OCI-M1 (cell line): ENCODE measurements around the gene SF3A2.

Experiments used
- DNase-seq: peaks from one replicate; lab custom pipeline; 2025; lab: John Stamatoyannopoulos, UW

SF3A2 gene

DNA sequence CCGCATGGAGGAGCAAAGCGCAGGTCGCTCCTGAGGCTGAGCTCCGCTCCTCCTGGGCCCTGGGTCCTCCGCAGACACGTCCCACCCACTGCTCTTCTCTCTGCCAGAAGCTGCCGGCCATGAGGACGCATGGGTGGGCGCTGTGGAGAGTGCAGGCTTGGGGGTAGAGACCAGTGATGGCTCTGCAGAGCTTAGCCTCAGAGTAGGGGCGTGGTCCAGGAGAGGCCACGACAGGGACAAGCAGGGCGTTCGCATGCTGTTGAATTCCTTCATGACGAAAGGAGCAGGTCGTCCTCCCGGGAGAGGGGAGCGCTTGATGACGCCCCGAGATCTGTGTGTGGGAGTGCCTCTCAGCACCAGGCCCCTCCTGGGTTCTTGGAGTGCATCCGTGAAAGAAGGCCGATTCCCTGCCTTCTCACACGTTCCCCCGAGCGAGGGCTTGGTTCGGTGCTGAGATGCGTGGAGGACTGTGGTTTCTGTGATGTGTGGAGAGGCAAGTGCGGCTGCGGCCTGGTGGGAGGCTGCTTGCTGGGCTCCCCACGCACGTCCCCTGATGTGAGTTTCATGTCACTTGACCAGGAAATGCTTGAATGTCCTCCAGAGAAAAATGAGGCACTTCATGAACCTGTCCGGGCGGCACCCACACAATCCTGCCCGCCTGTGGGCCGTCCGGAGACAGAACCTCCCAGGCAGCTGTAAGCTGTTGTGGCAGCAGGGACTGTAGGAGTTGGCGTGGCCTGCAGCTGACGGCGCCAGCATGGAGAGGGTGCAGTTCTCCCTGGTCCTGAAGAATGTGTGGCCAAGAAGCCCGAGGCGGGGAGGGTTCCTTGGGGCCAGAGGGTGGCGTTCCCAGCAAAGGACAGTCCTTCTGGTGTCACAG, 4.5 kb downstream of the SF3A2 start:
- no peak for DNase-seq

DNA sequence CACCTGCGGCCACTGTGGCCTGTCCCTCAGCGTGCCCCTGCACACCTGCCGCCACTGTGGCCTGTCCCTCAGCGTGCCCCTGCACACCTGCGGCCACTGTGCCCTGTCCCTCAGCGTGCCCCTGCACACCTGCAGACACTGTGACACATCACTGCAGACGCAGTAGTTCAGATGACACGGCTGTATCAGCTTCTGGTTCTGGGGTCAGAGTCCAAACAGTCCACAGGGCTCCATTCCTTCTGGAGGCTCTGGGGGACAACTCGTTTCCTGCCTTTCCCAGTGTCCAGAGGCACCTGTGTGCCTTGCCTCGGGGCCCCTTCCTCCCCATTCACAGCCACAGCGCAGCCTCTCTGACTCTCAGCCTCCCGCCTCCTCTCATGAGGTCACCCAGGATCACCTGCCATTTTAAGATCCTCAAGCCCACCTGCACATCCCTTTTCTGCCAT, 5.5 kb downstream of the SF3A2 start:
- DNase-seq, result no peak

DNA sequence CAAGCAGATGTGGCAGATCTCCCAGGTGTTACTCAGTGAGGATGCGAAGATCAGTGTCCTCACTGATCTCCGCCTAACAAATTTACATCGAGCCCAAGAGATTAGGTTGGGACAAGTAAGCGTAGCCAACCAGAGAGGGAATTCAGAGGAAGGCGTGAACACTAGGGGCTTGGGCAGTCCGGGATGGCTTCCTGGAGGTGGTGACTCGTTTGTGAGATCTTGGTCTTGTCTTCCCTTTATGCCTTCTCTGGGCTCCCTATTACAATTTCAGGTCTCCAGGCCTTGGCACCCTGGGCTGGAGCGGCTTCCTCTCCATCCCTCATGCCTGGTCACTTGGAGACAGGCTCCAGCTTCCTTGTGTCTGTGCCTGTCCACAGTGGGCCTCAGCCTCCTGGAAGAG, 6.2 kb downstream of the SF3A2 start:
- DNase-seq, result no peak

DNA sequence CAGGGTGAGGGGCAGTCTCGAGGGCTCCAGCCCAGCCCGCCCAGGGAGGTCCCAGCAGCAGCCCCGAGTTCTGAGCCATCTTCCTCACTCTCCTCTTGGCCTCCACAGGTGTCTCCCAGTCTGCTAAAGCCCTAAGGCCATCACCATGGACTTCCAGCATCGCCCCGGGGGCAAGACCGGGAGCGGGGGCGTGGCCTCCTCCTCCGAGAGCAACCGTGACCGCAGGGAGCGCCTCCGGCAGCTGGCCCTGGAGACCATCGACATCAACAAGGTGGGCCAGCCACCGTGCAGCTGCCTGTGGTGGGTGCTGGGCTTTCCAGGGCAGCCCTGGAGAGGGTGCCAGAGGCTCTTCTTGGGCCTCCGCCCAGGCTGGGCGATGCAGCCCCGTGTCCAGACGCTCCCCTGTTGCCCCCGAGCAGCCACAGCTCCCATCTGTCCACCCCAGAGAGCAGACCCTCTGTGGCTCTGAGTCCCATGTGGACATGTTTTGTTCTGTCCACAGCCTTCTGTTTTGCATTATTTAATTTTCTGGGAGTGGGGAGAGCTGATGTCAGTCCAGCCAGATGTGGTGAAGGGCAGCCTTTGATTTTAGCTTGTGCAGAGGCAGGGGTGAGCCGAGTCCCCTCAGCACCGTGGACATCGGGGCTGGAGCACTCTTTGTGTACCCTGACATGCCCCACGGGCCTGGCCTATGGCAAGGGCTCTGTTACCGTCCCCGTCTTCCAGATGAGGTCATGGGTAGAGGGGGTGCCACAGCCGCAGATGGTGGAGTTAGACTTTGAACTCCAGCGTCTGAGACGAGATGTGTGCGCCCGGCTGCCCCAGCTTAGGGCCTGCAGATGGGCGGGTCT, 6.9 kb downstream of the SF3A2 start:
- DNase-seq, result no peak

DNA sequence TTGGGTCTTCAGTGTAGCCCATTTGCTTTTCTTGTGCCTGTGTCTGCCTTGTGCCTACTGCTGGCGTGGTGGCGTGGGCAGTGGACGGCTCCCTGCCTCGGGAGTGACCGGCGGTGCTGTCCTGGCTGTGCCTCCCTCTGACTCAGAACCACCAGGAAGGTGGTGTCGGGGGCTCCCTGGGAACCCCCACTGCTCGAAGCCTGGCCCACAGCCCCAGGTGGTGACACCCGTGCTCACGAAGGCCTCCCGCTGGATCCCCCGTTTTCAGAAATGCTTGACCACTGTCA, 7.4 kb downstream of the SF3A2 start:
- no peak for DNase-seq

DNA sequence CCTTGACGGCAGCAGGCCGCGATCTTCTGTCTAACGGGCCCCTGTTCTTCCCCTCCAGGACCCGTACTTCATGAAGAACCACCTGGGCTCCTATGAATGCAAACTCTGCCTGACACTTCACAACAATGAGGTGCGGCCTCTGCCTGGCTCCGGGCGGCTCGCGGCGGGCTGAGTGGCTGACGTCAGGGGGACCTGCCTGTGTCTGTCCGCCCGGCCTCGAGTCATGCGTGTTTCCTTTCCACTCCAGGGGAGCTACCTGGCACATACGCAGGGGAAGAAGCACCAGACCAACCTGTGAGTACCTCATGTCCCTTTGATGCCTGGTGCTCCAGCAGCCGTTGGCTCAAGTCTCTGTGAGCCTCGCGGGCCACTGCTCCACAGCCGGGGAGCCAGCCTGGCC, 7.9 kb downstream of the SF3A2 start:
- no peak for DNase-seq

DNA sequence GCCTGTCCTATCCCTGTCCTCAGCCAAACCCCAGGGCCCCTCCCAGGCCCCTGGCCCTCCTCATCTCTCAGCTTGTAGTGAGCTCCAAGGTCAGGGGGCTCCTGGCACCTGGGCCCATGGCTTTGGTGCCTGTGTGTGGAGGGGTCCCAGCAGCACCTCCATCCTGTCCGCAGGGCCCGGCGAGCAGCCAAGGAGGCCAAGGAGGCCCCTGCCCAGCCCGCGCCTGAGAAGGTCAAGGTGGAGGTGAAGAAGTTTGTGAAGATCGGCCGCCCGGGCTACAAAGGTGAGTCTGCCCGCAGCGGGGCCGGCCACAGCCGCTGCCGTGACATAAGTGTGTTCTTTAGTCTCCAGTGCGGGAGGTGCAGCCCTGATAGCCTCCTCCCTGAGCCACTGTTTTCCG, 8.6 kb downstream of the SF3A2 start:
- no peak for DNase-seq

DNA sequence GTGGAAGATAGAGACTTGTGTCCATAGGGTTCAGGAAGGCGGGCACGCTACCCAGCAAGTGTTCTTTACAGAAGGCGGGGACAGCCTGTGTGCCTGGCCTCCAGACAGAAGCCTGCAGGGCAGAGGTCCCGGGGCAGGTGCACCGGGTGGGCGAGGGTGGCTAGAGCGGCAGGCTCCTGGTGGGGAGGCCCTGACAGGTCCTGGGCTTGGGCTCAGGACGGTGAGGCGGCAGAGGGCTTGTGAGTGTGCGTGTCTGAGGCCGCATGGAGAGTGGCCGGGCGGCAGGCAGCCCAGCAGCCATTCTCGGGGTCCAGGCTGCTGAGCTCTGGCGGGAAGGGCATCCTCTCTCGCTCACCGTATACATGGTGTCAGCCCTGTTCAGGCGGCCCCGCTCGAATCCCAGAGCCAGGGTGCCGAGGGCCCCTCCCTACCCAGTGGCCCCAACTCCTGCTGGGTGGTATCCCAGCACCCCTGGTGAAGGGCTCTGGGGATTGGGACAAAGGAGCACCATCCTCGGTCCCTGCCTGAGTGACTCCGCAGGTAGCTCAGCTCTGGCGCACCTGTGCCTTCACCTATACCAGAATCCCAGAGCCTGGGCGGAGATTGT, 9.5 kb downstream of the SF3A2 start:
- DNase-seq, result no peak

DNA sequence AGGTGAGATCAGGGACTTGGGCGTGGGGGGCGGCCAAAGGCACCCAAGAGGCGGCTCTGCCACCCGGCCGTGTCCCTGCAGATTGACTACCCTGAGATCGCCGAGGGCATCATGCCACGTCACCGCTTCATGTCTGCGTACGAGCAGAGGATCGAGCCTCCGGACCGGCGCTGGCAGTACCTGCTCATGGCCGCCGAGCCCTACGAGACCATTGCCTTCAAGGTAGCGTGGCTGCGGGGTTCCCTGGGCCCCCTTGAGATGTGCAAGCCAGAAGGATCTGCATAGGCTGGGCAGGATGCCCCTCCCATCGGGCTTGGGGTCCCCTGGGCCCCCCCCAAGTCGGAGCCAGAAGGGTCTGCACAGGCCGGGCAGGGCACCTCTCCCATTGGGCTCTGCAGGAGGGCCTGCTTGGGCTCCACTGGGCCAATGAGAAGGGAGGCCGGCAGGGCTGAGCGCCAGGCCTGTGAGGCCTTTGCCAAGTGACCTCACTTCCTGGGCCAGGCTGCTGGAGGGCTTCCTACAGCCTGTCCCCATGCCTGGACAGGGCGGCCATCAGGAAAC, 10.3 kb downstream of the SF3A2 start:
- DNase-seq, result no peak

DNA sequence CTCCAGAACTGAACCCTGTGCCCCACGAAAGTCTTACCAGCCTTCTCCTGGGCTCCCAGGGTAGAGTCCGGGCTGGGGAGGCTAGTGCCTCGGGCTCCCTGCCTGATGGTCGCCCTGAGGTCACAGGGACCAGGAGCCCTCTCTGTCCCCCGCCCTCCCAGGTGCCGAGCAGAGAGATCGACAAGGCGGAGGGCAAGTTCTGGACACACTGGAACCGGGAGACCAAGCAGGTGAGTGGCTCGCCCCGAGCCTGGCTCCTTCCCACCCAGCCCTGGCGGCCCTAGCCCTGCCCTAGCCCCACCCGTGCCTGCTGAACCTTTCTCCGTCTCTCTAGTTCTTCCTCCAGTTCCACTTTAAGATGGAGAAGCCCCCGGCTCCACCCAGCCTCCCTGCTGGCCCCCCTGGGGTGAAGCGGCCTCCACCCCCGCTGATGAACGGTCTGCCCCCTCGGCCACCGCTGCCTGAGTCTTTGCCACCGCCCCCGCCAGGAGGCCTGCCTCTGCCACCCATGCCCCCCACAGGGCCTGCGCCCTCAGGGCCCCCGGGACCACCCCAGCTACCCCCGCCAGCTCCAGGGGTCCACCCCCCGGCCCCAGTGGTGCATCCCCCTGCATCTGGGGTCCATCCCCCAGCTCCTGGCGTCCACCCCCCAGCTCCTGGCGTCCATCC, 10.9 kb downstream of the SF3A2 start:
- no peak for DNase-seq

DNA sequence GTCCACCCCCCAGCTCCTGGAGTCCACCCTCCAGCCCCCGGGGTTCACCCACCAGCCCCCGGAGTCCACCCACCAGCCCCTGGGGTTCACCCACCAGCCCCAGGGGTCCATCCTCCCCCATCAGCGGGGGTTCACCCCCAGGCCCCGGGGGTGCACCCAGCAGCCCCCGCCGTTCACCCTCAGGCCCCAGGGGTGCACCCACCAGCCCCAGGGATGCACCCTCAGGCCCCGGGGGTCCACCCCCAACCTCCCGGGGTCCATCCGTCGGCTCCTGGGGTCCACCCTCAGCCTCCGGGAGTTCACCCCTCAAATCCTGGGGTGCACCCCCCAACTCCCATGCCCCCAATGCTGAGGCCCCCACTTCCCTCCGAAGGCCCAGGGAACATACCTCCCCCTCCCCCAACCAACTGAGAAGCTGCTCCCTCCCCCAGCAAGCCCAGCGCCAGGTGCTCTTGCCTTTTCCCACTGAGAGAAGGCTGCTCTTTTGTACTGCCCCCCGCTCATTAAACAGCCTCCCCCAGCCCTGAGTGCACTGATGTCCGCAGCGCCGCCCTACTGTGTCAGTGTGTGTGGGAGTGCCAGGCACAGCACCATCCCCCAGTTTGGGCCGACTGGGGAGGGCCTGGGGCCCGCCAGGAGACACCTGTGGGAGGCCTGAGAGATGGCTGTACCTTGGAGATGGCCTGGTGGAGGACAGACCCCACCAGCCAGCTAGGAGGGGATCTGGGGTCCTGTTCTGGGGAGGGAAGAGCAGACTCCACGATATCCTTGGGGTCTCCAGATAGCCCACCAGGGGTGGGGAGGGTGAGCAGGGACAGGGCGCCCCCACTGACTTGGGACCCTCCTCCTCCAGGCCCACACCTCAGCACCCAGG, 11.7 kb downstream of the SF3A2 start:
- no peak for DNase-seq

DNA sequence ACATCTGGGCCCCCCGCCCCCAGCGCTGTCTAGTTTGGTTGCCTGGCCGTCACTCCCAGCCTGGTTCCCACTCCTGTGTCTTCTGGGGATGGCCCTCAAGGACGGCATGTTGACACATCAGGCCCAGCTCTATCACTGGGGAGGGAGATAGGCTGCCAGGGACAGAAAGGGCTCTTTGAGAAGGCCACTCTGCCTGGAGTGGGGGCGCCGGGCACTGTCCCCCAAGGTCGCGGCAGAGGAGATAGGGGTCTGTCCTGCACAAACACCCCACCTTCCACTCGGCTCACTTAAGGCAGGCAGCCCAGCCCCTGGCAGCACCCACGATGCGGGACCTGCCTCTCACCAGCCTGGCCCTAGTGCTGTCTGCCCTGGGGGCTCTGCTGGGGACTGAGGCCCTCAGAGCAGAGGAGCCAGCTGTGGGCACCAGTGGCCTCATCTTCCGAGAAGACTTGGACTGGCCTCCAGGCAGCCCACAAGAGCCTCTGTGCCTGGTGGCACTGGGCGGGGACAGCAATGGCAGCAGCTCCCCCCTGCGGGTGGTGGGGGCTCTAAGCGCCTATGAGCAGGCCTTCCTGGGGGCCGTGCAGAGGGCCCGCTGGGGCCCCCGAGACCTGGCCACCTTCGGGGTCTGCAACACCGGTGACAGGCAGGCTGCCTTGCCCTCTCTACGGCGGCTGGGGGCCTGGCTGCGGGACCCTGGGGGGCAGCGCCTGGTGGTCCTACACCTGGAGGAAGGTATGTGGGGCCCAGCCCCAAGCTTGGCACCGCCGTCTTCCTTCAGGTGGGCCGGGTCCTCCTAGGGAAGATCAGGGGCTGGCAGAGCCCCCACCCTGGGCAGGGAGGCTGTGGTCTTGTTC, 12.6 kb downstream of the SF3A2 start, which contains the start of gene AMH:
Gene AMH, plus strand, starts transcription at position 314 of the 857 bp plus-strand sequence. Its CDS starts 10 bp downstream, at position 324.
- DNase-seq, result no peak

DNA sequence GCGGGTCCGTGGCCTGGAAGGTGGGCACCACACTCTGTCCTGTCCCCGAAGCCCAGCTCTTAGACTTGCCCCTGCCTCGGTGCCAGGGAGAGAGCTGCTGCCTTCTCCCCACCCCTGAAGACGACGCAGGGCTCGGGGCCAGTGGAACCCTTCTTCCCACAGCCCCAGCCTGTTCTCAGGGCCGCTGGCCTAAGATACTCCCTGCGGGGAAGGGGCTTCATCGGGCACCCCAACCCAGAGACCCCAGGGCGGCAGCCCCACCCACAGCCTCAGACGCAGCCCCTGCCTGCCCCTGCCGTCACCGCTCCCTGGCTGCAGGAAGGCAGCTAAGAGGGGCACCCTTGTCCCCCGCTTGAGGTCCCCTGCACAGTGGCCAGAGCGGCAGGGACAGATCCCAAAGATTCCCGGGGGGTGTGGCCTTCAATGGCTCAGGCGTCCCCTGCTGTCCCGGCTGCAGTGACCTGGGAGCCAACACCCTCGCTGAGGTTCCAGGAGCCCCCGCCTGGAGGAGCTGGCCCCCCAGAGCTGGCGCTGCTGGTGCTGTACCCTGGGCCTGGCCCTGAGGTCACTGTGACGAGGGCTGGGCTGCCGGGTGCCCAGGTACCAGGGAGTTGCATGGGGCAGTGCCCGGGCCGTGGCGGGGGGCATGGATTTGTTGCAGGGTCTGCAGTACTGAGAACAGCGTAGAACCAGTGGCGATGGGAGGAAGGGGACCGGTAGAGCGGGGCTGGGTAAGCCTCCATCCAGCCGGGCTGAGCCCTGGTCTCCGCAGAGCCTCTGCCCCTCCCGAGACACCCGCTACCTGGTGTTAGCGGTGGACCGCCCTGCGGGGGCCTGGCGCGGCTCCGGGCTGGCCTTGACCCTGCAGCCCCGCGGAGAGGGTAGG, 13.5 kb downstream of the SF3A2 start:
- no peak for DNase-seq

DNA sequence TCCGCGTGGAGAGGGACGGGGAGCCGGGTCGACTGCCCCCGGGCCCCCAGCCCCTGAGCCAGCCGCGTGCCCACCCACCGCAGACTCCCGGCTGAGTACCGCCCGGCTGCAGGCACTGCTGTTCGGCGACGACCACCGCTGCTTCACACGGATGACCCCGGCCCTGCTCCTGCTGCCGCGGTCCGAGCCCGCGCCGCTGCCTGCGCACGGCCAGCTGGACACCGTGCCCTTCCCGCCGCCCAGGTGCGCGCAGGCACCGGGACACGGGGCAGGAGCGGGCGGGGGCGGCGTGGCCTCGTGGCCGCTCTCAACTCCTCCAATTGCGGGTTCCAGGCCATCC, 14.1 kb downstream of the SF3A2 start:
- no peak for DNase-seq

DNA sequence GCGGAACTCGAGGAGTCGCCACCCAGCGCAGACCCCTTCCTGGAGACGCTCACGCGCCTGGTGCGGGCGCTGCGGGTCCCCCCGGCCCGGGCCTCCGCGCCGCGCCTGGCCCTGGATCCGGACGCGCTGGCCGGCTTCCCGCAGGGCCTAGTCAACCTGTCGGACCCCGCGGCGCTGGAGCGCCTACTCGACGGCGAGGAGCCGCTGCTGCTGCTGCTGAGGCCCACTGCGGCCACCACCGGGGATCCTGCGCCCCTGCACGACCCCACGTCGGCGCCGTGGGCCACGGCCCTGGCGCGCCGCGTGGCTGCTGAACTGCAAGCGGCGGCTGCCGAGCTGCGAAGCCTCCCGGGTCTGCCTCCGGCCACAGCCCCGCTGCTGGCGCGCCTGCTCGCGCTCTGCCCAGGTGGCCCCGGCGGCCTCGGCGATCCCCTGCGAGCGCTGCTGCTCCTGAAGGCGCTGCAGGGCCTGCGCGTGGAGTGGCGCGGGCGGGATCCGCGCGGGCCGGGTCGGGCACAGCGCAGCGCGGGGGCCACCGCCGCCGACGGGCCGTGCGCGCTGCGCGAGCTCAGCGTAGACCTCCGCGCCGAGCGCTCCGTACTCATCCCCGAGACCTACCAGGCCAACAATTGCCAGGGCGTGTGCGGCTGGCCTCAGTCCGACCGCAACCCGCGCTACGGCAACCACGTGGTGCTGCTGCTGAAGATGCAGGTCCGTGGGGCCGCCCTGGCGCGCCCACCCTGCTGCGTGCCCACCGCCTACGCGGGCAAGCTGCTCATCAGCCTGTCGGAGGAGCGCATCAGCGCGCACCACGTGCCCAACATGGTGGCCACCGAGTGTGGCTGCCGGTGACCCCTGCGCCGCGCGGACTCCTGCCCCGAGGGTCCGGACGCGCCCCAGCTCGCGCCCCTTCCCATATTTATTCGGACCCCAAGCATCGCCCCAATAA, 14.8 kb downstream of the SF3A2 start:
- no peak for DNase-seq

DNA sequence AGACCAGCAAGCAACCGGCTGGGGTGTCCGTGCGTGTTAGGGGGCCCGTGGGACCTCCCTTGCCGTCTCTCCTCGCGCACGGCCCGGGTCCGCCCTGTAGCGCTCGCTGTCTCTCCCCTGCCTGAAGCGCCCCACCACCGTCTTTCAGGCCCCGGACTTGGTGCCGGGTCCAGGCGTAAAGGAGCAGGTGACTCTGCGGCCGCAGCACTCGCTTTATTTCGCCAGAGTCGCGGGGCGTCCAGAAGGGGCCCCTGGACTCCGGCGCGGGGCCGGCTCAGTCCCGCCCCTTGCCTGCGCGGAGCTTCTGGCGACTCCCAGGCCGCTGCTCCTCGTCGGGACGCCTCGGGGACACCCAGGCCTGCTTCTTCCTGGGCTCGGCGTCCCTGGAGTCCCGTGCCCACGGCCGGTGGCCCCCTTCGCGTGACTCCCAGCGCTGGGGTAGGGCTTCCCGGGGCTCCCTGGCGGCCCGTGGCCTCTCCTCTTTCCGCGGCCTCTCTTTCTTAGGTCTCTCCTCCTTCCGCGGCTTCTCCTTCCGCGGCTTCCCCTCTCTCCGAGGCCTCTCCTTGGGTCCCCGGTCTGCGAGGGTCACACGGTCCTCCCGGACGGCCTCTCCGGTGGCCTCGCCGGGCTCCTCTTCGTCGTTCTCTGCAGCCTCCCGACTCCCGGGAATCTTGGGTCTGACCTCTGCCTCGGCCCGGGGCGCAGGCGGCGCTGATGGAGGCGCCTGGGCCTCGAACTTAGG, 15.6 kb downstream of the SF3A2 start:
- no peak for DNase-seq

DNA sequence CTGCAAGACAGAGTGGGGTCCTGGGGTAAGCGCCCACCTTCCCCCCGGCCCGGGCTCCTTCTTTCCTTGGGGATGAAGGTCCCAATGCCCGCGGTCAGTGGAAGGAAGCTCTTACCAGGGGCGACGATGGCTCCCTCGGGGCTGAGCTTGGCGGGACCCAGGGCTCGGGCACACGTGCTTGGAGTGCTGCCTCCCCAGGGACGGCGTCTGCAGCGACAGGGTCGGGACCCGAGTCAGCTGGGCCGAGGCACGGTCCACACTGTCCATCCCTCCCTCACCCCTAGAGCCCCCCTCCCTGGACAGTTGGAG, 16.1 kb downstream of the SF3A2 start:
- DNase-seq, result no peak
